Mucosa of descending colon (tissue), 3 donors: ENCODE data around the gene ACKR4. TPM values are rescaled to one million over a fixed set of nuclear protein-coding genes. Genes with fewer than 3 reads are reported as not detected.

ENCODE experiments used
- ATAC-seq: fragments of 200-7000 bp; cut with Tn5 transposase; one replicate; pipeline ENCODE4 v1.9.1; 2020; ENCODE audit warnings: mild to moderate bottlenecking, moderate library complexity
- DNase-seq, 3 donors: peaks; one replicate each; pipeline ENCODE4 v3.0.0-alpha.2; 2020
- H3K36me3 ChIP-seq: fragments of 200-600 bp; one replicate; pipeline ENCODE4 v1.8.0; 2021; ENCODE audit warnings: low read depth, mild to moderate bottlenecking
- H3K4me1 ChIP-seq: fragments of 200-600 bp; one replicate; pipeline ENCODE4 v1.8.0; 2021; ENCODE audit warnings: low read depth, mild to moderate bottlenecking
- H3K4me3 ChIP-seq: fragments of 200-600 bp; one replicate; pipeline ENCODE4 v1.8.0; 2021; ENCODE audit warnings: mild to moderate bottlenecking
- H3K9me3 ChIP-seq: fragments of 200-600 bp; one replicate; pipeline ENCODE4 v1.8.0; 2021; ENCODE audit warnings: mild to moderate bottlenecking
- intact Hi-C, 2 donors: fragments of 100-400 bp; cut with DNase I in 1 of 2; cut with micrococcal nuclease in 1 of 2; formaldehyde crosslinking; loops; one replicate each; pipeline versions ENCODE4 v1.11.0 to v1.11.1; 2022; cut with DNase I, micrococcal nuclease
- total RNA-seq, 3 donors: library from RNA; stranded (reverse); fragmentation: NEBNext Ultra II Directional in 2 of 3; extraction: Animal tissue kit (Norgen Biotek cat#: 25700) in 2 of 3; gene quantifications; one replicate each; pipeline versions ENCODE4 v1.2.1 to v1.2.4, GENCODE V29; 2021 to 2023
- TF ChIP-seq, protein P1 (sequence below): fragments of 200-600 bp; IDR thresholded peaks from one replicate; pipeline ENCODE4 v1.8.0; 2022; ENCODE audit warnings: antibody characterized with exemption, mild to moderate bottlenecking
- donor health status: DM: no; HTN: no; CAD: no; lungs with moderate emphysema.
- donor health status: DM: no; HTN: no; CAD: no.
- donor health status: DM: no; HTN: yes; CAD: no.

ACKR4 gene
- total RNA-seq, 3 donors from 2014 or later: 0.90 to 3.3 (median 2.2) TPM

DNA sequence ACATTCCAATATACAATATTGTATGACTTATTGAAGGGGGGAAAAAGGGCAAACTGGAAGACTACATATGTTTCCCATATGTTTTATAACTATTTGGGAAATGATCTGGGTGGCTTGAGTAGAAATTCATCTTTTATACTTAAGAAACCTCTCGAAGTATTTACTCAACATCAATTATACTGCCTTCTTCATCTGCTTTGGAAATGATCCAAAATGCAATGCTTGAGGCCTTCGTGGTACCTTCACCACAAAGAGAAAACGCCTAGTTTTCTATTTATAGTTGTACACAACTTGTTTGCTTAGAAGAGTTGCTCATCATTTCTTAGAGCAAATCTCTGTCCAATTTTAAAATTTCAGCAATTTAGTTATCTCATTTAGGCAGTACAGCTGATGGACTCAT lies 18.8 kb downstream of the ACKR4 start:
- Histone ChIP-seq H3K36me3 (no peaks in the 10 kb centered on the region), H3K4me3 (no peak overlapping the region), H3K4me1 (no peaks in the 10 kb centered on the region), H3K9me3 (no peaks in the 10 kb centered on the region)
- ATAC-seq (no peak), DNase-seq (no peak)
- intact Hi-C loops: no loop called here
- TF ChIP-seq, protein P1, sequence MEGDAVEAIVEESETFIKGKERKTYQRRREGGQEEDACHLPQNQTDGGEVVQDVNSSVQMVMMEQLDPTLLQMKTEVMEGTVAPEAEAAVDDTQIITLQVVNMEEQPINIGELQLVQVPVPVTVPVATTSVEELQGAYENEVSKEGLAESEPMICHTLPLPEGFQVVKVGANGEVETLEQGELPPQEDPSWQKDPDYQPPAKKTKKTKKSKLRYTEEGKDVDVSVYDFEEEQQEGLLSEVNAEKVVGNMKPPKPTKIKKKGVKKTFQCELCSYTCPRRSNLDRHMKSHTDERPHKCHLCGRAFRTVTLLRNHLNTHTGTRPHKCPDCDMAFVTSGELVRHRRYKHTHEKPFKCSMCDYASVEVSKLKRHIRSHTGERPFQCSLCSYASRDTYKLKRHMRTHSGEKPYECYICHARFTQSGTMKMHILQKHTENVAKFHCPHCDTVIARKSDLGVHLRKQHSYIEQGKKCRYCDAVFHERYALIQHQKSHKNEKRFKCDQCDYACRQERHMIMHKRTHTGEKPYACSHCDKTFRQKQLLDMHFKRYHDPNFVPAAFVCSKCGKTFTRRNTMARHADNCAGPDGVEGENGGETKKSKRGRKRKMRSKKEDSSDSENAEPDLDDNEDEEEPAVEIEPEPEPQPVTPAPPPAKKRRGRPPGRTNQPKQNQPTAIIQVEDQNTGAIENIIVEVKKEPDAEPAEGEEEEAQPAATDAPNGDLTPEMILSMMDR: no peak

- TF ChIP-seq, protein P1: no peak
- Histone ChIP-seq H3K4me3 (no peak overlapping the region), H3K4me1 (no peaks in the 10 kb centered on the region), H3K36me3 (no peaks in the 10 kb centered on the region), H3K9me3 (no peaks in the 10 kb centered on the region)
- DNase-seq: no peak
- no peak for ATAC-seq
- intact Hi-C loops: no loop called here
Measured at GRCh38 chr3:132616780-132617179, 19.7 kb downstream of the ACKR4 start.

DNA sequence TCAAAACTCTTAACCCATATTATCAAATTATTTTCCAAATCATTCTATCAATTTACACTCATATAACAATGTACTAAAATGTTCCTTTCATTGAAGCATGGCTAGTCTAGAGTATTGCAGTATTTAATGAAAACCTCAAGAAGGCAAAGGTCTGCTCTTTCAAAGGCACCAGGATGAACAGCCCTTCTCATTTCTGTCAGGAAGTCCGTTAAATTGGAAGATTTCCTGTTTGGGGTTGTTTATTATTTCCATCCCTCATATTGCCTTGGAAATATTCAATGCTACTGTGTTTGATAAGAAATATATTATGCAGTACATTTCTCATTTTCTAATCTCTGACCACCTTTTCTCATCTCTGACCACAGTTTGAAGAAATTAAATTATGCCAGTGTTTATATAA lies 25.1 kb downstream of the ACKR4 start:
- intact Hi-C loops: no loop called here
- TF ChIP-seq, protein P1: no peak
- Histone ChIP-seq H3K36me3 (no peaks in the 10 kb centered on the region), H3K4me3 (no peak overlapping the region), H3K4me1 (no peaks in the 10 kb centered on the region), H3K9me3 (no peaks in the 10 kb centered on the region)
- no peak for DNase-seq
- no peak for ATAC-seq

GRCh38 chr3:132622761-132623160 lies 25.7 kb downstream of the ACKR4 start:
- no peaks in the 10 kb centered on the region for H3K4me1 ChIP-seq
- no peak for DNase-seq
- ATAC-seq: no peak
- no peaks in the 10 kb centered on the region for H3K9me3 ChIP-seq
- intact Hi-C loops: no loop called here
- TF ChIP-seq, protein P1: no peak
- no peak overlapping the region for H3K4me3 ChIP-seq
- H3K36me3 ChIP-seq: no peaks in the 10 kb centered on the region

- ATAC-seq (no peak), DNase-seq (no peak)
- Histone ChIP-seq H3K4me1 (no peaks in the 10 kb centered on the region), H3K36me3 (no peaks in the 10 kb centered on the region), H3K4me3 (no peak overlapping the region), H3K9me3 (no peaks in the 10 kb centered on the region)
- intact Hi-C loops: no loop called here
- TF ChIP-seq, protein P1: no peak
Measured at GRCh38 chr3:132623646-132624045, 26.6 kb downstream of the ACKR4 start.

GRCh38 chr3:132624790-132625189 lies 27.7 kb downstream of the ACKR4 start:
- ATAC-seq (no peak), DNase-seq (peak in 1 of 3 donors; percentile 14)
- no peaks in the 10 kb centered on the region for H3K9me3 ChIP-seq
- no peaks in the 10 kb centered on the region for H3K4me1 ChIP-seq
- TF ChIP-seq, protein P1: no peak
- no peaks in the 10 kb centered on the region for H3K36me3 ChIP-seq
- intact Hi-C loops: no loop called here
- H3K4me3 ChIP-seq: no peak overlapping the region
